NAMALWA (cell line): ENCODE data around the gene RNF223.
"Not testable (repeated sequence)": the region's sequence is repeated elsewhere in the genome, so short reads cannot be mapped to it uniquely, and the experiment has no call there.

Source experiments
- DNase-seq: peaks from one replicate; pipeline ENCODE4 v3.0.0-alpha.2; 2015; ENCODE audit warnings: low spot score

RNF223 gene

GRCh38 chr1:1046243-1046642 is 27.9 kb downstream of the RNF223 start:
- DNase-seq = no peak

GRCh38 chr1:1045129-1045528 is 29.0 kb downstream of the RNF223 start:
- DNase-seq = no peak

GRCh38 chr1:1044455-1045078 is 29.5 kb downstream of the RNF223 start:
- no peak for DNase-seq

GRCh38 chr1:1043921-1044320 is 30.2 kb downstream of the RNF223 start:
- DNase-seq = no peak

- DNase-seq = no peak
Measured at GRCh38 chr1:1043411-1043810, 30.7 kb downstream of the RNF223 start.

GRCh38 chr1:1042835-1043234 is 31.3 kb downstream of the RNF223 start:
- DNase-seq = no peak

GRCh38 chr1:1041873-1042272 is 32.2 kb downstream of the RNF223 start:
- DNase-seq = no peak

- no peak for DNase-seq
Measured at GRCh38 chr1:1041092-1041523, 33.0 kb downstream of the RNF223 start.

- peak; percentile 92 for DNase-seq
Measured at GRCh38 chr1:1040004-1040991, 33.8 kb downstream of the RNF223 start.

GRCh38 chr1:1039145-1039910 is 34.8 kb downstream of the RNF223 start:
- no peak for DNase-seq

GRCh38 chr1:1038694-1039093 is 35.4 kb downstream of the RNF223 start:
- no peak for DNase-seq

GRCh38 chr1:1037366-1038327 is 36.5 kb downstream of the RNF223 start:
- DNase-seq = no peak

GRCh38 chr1:1035291-1035943 is 38.7 kb downstream of the RNF223 start:
- DNase-seq = no peak

- no peak for DNase-seq
Measured at GRCh38 chr1:1034439-1034781, 39.7 kb downstream of the RNF223 start.

- DNase-seq = no peak
Measured at GRCh38 chr1:1033731-1034438, 40.2 kb downstream of the RNF223 start.

- peak; percentile 99 for DNase-seq
Measured at GRCh38 chr1:1033009-1033587, 41.0 kb downstream of the RNF223 start.

GRCh38 chr1:1032424-1032823 is 41.7 kb downstream of the RNF223 start:
- DNase-seq = no peak

- DNase-seq = no peak
Measured at GRCh38 chr1:1031659-1032235, 42.4 kb downstream of the RNF223 start.

GRCh38 chr1:1030867-1031658 is 43.0 kb downstream of the RNF223 start:
- DNase-seq = not testable (repeated sequence)
